Smooth muscle cell (in vitro differentiated cells): Measurements from ENCODE around the gene NUDT4. TPM values are rescaled to one million over a fixed set of nuclear protein-coding genes. Genes with fewer than 3 reads are reported as not detected.
A peak's percentile ranks its signal among the peaks of the same experiment; 100 is the strongest.

Experiments used
- DNase-seq: peaks from one replicate; lab custom pipeline; 2025; ENCODE audit not compliant: unreplicated experiment; lab: John Stamatoyannopoulos, UW
- H2AFZ ChIP-seq: fragments of 200-600 bp; sonication (generic); 2 replicates; pipeline ENCODE4 v1.6.0; 2016; ENCODE audit warnings: antibody characterized with exemption, low read depth, mild to moderate bottlenecking
- H3F3A ChIP-seq: fragments of 200-600 bp; sonication (generic); 2 replicates; pipeline ENCODE4 v1.6.0; 2017; ENCODE audit warnings: antibody characterized with exemption, low read depth
- H3K27ac ChIP-seq: fragments of 200-600 bp; sonication (generic); 2 replicates; pipeline ENCODE4 v1.5.1; 2016; ENCODE audit warnings: low read depth, mild to moderate bottlenecking
- H3K27me3 ChIP-seq: fragments of 200-600 bp; sonication (generic); 2 replicates; pipeline ENCODE4 v1.6.1; 2016; ENCODE audit warnings: low read depth, mild to moderate bottlenecking
- H3K36me3 ChIP-seq: fragments of 200-600 bp; sonication (generic); 2 replicates; pipeline ENCODE4 v1.5.1; 2016; ENCODE audit warnings: low read depth
- H3K4me1 ChIP-seq: fragments of 200-600 bp; sonication (generic); 2 replicates; pipeline ENCODE4 v1.5.1; 2016; ENCODE audit warnings: low read depth
- H3K4me2 ChIP-seq: fragments of 200-600 bp; sonication (generic); 2 replicates; pipeline ENCODE4 v1.6.0; 2016; ENCODE audit warnings: mild to moderate bottlenecking
- H3K4me3 ChIP-seq: fragments of 200-600 bp; sonication (generic); 2 replicates; pipeline ENCODE4 v1.5.1; 2016; ENCODE audit warnings: mild to moderate bottlenecking
- H3K79me2 ChIP-seq: fragments of 200-600 bp; sonication (generic); 2 replicates; pipeline ENCODE4 v1.6.0; 2016; ENCODE audit warnings: low read depth, mild to moderate bottlenecking
- H3K9ac ChIP-seq: fragments of 200-600 bp; sonication (generic); 2 replicates; pipeline ENCODE4 v1.6.0; 2016; ENCODE audit warnings: low read depth
- H3K9me3 ChIP-seq: fragments of 200-600 bp; sonication (generic); replicated peaks from 2 replicates; pipeline ENCODE4 v1.5.1; 2016; ENCODE audit warnings: low read depth
- H4K20me1 ChIP-seq: fragments of 200-600 bp; sonication (generic); 2 replicates; pipeline ENCODE4 v1.6.0; 2016; ENCODE audit warnings: low read depth
- WGBS: methylation state at CpG from one replicate; pipeline ENCODE4 v1.1.7; 2016; ENCODE audit warnings: low lambda C conversion rate; 5-methylcytosine and 5-hydroxymethylcytosine counted together
- polyA plus RNA-seq: library from polyadenylated mRNA; unstranded; fragments of >200 nt; fragmentation: Nextera tagmentation; extraction: Ambion mirVana; gene quantifications from 2 replicates; pipeline ENCODE4 v1.2.1, GENCODE V29; 2016
- total RNA-seq: library from RNA; depleted of rRNA; stranded (reverse); fragments of >200 nt; gene quantifications from 2 replicates; pipeline ENCODE4 v1.2.3, GENCODE V29; 2014
- TF ChIP-seq, protein P1 (sequence below): fragments of 200-600 bp; sonication (generic); IDR thresholded peaks from 2 replicates; pipeline ENCODE4 v1.5.1; 2017; ENCODE audit warnings: borderline replicate concordance, mild to moderate bottlenecking, antibody characterized with exemption; ENCODE audit not compliant: insufficient read depth, poor library complexity, severe bottlenecking

Gene NUDT4
- total and polyA plus RNA-seq, 2 experiments from 2014 or later = 53.9 to 83.2 TPM

DNA sequence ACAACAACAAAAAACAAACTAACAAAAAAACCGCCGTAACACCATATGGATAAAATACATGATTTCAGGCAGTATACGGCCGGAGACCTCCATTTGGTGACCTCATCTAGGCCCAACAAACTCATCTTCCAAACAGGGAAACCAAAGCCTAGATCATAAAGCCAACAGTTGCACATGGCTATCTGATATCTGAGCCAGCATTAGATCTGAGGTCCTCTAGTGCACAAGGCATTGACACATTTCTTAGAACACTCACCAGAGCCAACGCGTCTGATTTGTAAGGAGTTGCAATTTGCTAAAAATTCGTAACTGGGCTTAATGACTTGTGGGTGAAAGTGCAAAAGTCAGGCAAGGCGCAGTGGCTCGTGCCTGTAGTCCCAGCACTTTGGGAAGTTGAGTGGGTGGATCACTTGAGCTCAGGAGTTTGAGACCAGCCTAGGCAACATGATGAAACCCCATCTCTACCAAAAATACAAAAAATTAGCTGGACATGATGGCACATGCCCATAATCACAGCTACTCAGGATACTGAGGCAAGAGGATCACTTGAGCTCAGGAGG, 42.0 kb upstream of the NUDT4 start:
- Histone ChIP-seq H3K36me3 (no peaks in the 10 kb centered on the region), H4K20me1 (no peaks in the 10 kb centered on the region), H3K27ac (no peak overlapping the region), H3K79me2 (no peaks in the 10 kb centered on the region), H3K4me2 (no peak overlapping the region), H3K4me3 (no peak overlapping the region), H3K9ac (no peak overlapping the region), H2AFZ (no peak overlapping the region), H3K4me1 (peaks cover 12% of the 10 kb centered on the region), H3K9me3 (no peaks in the 10 kb centered on the region), H3K27me3 (no peaks in the 10 kb centered on the region), H3F3A (no peaks in the 10 kb centered on the region)
- DNase-seq = no peak
- 80% methylated on average over 9 of the region's 9 CpGs for WGBS
- TF ChIP-seq, protein P1, sequence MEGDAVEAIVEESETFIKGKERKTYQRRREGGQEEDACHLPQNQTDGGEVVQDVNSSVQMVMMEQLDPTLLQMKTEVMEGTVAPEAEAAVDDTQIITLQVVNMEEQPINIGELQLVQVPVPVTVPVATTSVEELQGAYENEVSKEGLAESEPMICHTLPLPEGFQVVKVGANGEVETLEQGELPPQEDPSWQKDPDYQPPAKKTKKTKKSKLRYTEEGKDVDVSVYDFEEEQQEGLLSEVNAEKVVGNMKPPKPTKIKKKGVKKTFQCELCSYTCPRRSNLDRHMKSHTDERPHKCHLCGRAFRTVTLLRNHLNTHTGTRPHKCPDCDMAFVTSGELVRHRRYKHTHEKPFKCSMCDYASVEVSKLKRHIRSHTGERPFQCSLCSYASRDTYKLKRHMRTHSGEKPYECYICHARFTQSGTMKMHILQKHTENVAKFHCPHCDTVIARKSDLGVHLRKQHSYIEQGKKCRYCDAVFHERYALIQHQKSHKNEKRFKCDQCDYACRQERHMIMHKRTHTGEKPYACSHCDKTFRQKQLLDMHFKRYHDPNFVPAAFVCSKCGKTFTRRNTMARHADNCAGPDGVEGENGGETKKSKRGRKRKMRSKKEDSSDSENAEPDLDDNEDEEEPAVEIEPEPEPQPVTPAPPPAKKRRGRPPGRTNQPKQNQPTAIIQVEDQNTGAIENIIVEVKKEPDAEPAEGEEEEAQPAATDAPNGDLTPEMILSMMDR = no peak

GRCh38 chr12:93336291-93336741, 41.4 kb upstream of the NUDT4 start:
- Histone ChIP-seq H3K4me3 (no peak overlapping the region), H2AFZ (no peak overlapping the region), H3K4me2 (peak overlapping the region; percentile 26), H3K9ac (no peak overlapping the region), H3K4me1 (peaks cover 12% of the 10 kb centered on the region), H3K79me2 (no peaks in the 10 kb centered on the region), H3K36me3 (no peaks in the 10 kb centered on the region), H3K9me3 (no peaks in the 10 kb centered on the region), H4K20me1 (no peaks in the 10 kb centered on the region), H3K27me3 (no peaks in the 10 kb centered on the region), H3F3A (no peaks in the 10 kb centered on the region), H3K27ac (no peak overlapping the region)
- TF ChIP-seq, protein P1 = no peak
- DNase-seq = no peak
- WGBS = 44% methylated on average over 4 of the region's 4 CpGs

GRCh38 chr12:93338598-93338997, 39.1 kb upstream of the NUDT4 start:
- Histone ChIP-seq H3K27me3 (no peaks in the 10 kb centered on the region), H2AFZ (no peak overlapping the region), H4K20me1 (no peaks in the 10 kb centered on the region), H3K9ac (no peak overlapping the region), H3K4me1 (peaks cover 12% of the 10 kb centered on the region), H3K4me2 (no peak overlapping the region), H3F3A (no peaks in the 10 kb centered on the region), H3K9me3 (no peaks in the 10 kb centered on the region), H3K36me3 (no peaks in the 10 kb centered on the region), H3K4me3 (no peak overlapping the region), H3K79me2 (no peaks in the 10 kb centered on the region), H3K27ac (no peak overlapping the region)
- TF ChIP-seq, protein P1 = no peak
- DNase-seq = no peak
- 95% methylated on average over 7 of the region's 7 CpGs for WGBS

- Histone ChIP-seq H3K9ac (no peak overlapping the region), H3K27ac (no peak overlapping the region), H3K4me1 (peaks cover 12% of the 10 kb centered on the region), H3K4me2 (no peak overlapping the region), H3K79me2 (no peaks in the 10 kb centered on the region), H3K4me3 (no peak overlapping the region), H3F3A (no peaks in the 10 kb centered on the region), H2AFZ (no peak overlapping the region), H4K20me1 (no peaks in the 10 kb centered on the region), H3K36me3 (no peaks in the 10 kb centered on the region), H3K27me3 (no peaks in the 10 kb centered on the region), H3K9me3 (no peaks in the 10 kb centered on the region)
- TF ChIP-seq, protein P1 = no peak
- DNase-seq = no peak
- 47% methylated on average over 4 of the region's 4 CpGs for WGBS
Measured at GRCh38 chr12:93339695-93340094, 38.0 kb upstream of the NUDT4 start.
